Spleen (tissue), 11 donors: ENCODE results near the gene EYA2. TPM values are rescaled to one million over a fixed set of nuclear protein-coding genes. Genes with fewer than 3 reads are reported as not detected.

Experiments
- DNase-seq: peaks from one replicate; pipeline ENCODE4 v3.0.0-alpha.2; 2020
- H3K27ac ChIP-seq, 8 donors: fragments of 200-600 bp; sonication (generic) in 7 of 8; 1 replicate in 4 of 8; 2 replicates in 4 of 8; pipeline versions ENCODE4 v1.5.0 to v1.8.0; 2016 to 2021; ENCODE audit warnings: inconsistent platforms in 4 of 8, mild to moderate bottlenecking in 4 of 8, moderate library complexity in 1 of 8
- H3K27me3 ChIP-seq, 7 donors: fragments of 200-600 bp; sonication (generic) in 6 of 7; replicated peaks in 1 of 7; 1 replicate in 4 of 7; 2 replicates in 3 of 7; pipeline versions ENCODE4 v1.5.0 to v1.8.0; 2016 to 2021; ENCODE audit warnings: inconsistent platforms in 3 of 7, mild to moderate bottlenecking in 1 of 7
- H3K36me3 ChIP-seq, 6 donors: fragments of 200-600 bp; sonication (generic) in 5 of 6; 1 replicate in 4 of 6; 2 replicates in 2 of 6; pipeline versions ENCODE4 v1.5.0 to v1.8.0; 2016 to 2021; ENCODE audit warnings: inconsistent platforms in 2 of 6
- H3K4me1 ChIP-seq, 6 donors: fragments of 200-600 bp; sonication (generic) in 5 of 6; 1 replicate in 3 of 6; 2 replicates in 3 of 6; pipeline versions ENCODE4 v1.5.0 to v1.8.0; 2016 to 2021; ENCODE audit warnings: inconsistent platforms in 3 of 6
- H3K4me3 ChIP-seq, 8 donors: fragments of 200-600 bp; sonication (generic) in 7 of 8; 1 replicate in 4 of 8; 2 replicates in 4 of 8; pipeline versions ENCODE4 v1.5.0 to v1.8.0; 2016 to 2021; ENCODE audit warnings: inconsistent platforms in 4 of 8, mild to moderate bottlenecking in 4 of 8, moderate library complexity in 2 of 8
- H3K9me3 ChIP-seq, 8 donors: fragments of 200-600 bp; sonication (generic) in 7 of 8; 1 replicate in 4 of 8; 2 replicates in 4 of 8; pipeline versions ENCODE4 v1.5.0 to v1.8.0; 2016 to 2021; ENCODE audit warnings: inconsistent platforms in 4 of 8
- CTCF ChIP-seq, 11 experiments: fragments of 200-600 bp in 7 of 11; fragments of 450-650 bp in 4 of 11; sonication (generic) in 4 of 11; IDR thresholded peaks in 8 of 11; conservative IDR thresholded peaks in 3 of 11; 1 replicate in 7 of 11; 2 replicates in 4 of 11; pipeline versions ENCODE4 v1.4.0 to v1.8.0; 2016 to 2021; ENCODE audit warnings: antibody characterized with exemption in 11 of 11, inconsistent platforms in 4 of 11, mild to moderate bottlenecking in 1 of 11
- POLR2A ChIP-seq, 3 donors: fragments of 450-650 bp; IDR thresholded peaks; one replicate each; pipeline ENCODE4 v1.5.1; 2017; ENCODE audit warnings: antibody characterized with exemption in 3 of 3, mild to moderate bottlenecking in 1 of 3
- POLR2AphosphoS5 ChIP-seq, 3 donors: sonication (generic); formaldehyde crosslinking; IDR thresholded peaks; one replicate each; pipeline ENCODE4 v1.5.1; 2017; ENCODE audit warnings: antibody characterized with exemption in 3 of 3
- WGBS, 5 donors: extraction: QIAGEN DNeasy Blood & Tissue Kit in 3 of 5; methylation state at CpG; one replicate each; pipeline versions ENCODE4 v1.1.5 to v1.1.7; 2013 to 2018; 5-methylcytosine and 5-hydroxymethylcytosine counted together
- intact Hi-C: fragments of 100-400 bp; cut with DNase I; formaldehyde crosslinking; loops from one replicate; pipeline ENCODE4 v1.15.0; 2023; ENCODE audit warnings: low total_unique reads
- polyA plus RNA-seq, 3 donors: library from polyadenylated mRNA; stranded (reverse); fragments of 200-250 nt; gene quantifications; one replicate each; pipeline ENCODE4 v1.2.1, GENCODE V29; 2013
- total RNA-seq, 7 donors: library from RNA; depleted of rRNA in 3 of 7; stranded (reverse); fragments of >200 nt in 3 of 7; fragmentation: NEBNext Ultra II Directional in 4 of 7; extraction: Animal tissue kit (Norgen Biotek cat#: 25700) in 4 of 7; gene quantifications; one replicate each; pipeline versions ENCODE4 v1.1.0 to v1.2.1, GENCODE V29; 2016 to 2021
- donor health status: healthy with polysubstance abuse.
- donor health status: DM: no; HTN: no; CAD: no; lungs with moderate emphysema.
- donor health status: DM: no; HTN: no; CAD: no.
- donor health status: Bipolar disorder and iron deficiency.
- donor health status: healthy.
- donor health status: DM: no; HTN: no; CAD: no.
- donor health status: DM: yes; HTN: yes; CAD: no.

The EYA2 gene
- total and polyA plus RNA-seq, 10 donors, result 0.26 to 0.76 (median 0.51) TPM; not detected in 1

DNA sequence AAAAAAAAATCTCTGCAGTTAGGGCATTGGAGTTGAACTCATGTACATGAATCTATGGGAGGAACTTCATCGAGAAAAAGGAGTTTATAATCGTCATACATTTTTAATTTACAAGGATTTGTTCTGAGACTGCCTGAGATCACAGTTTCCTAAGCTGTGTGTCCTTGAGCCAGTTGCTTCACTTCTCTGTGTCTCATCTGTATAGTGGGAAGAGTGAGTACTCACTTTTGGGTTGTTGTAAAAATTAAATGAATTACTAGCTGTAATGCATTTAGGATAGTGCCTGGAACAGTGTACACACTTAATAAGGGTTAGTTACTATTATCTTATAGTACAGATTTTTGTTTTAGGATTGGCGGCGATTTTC is 42.5 kb downstream of the EYA2 start:
- Histone ChIP-seq H3K27me3 (peaks cover 0 to 26% (median 0%) of the 10 kb centered on the region in 7 donors), H3K4me1 (no peaks in the 10 kb centered on the region), H3K36me3 (no peaks in the 10 kb centered on the region), H3K4me3 (no peak overlapping the region), H3K9me3 (no peaks in the 10 kb centered on the region), H3K27ac (no peak overlapping the region)
- no peak for DNase-seq
- TF ChIP-seq CTCF (IDR thresholded peaks at IDR 0.05 in 8 of 11, conservative IDR thresholded peaks at IDR 0.05 in 3 of 11) (no peak), POLR2A (IDR thresholded peaks at IDR 0.05) (no peak), POLR2AphosphoS5 (IDR thresholded peaks at IDR 0.05) (no peak)
- intact Hi-C loops, result no loop called here
- 79 to 88% (median 82%) methylated on average over 4 of the region's 4 CpGs for WGBS, 5 donors

- Histone ChIP-seq H3K27me3 (peaks cover 0 to 21% (median 0%) of the 10 kb centered on the region in 7 donors), H3K9me3 (no peaks in the 10 kb centered on the region), H3K4me1 (no peaks in the 10 kb centered on the region), H3K36me3 (no peaks in the 10 kb centered on the region), H3K27ac (no peak overlapping the region), H3K4me3 (no peak overlapping the region)
- 78 to 88% (median 82%) methylated on average over 7 of the region's 7 CpGs for WGBS, 5 donors
- intact Hi-C loops, result no loop called here
- no peak for DNase-seq
- TF ChIP-seq POLR2A (IDR thresholded peaks at IDR 0.05) (no peak), POLR2AphosphoS5 (IDR thresholded peaks at IDR 0.05) (no peak), CTCF (IDR thresholded peaks at IDR 0.05 in 8 of 11, conservative IDR thresholded peaks at IDR 0.05 in 3 of 11) (no peak)
Observed at GRCh38 chr20:46937533-46938226, 43.0 kb downstream of the EYA2 start.

- intact Hi-C loops, result no loop called here
- Histone ChIP-seq H3K27ac (no peak overlapping the region), H3K9me3 (no peaks in the 10 kb centered on the region), H3K36me3 (no peaks in the 10 kb centered on the region), H3K27me3 (peaks cover 0 to 23% (median 0%) of the 10 kb centered on the region in 7 donors), H3K4me3 (no peak overlapping the region), H3K4me1 (no peaks in the 10 kb centered on the region)
- 50 to 75% (median 67%) methylated on average over 1 of the region's 1 CpG for WGBS, 5 donors
- no peak for DNase-seq
- TF ChIP-seq POLR2AphosphoS5 (IDR thresholded peaks at IDR 0.05), result no peak
- TF ChIP-seq POLR2A (IDR thresholded peaks at IDR 0.05), result no peak
- TF ChIP-seq CTCF (IDR thresholded peaks at IDR 0.05 in 8 of 11, conservative IDR thresholded peaks at IDR 0.05 in 3 of 11), result no peak
Observed at GRCh38 chr20:46938434-46938833, 43.8 kb downstream of the EYA2 start.

GRCh38 chr20:46939031-46939965 is 44.7 kb downstream of the EYA2 start:
- WGBS, 5 donors, result 40 to 73% (median 53%) methylated on average over 3 of the region's 3 CpGs
- TF ChIP-seq POLR2A (IDR thresholded peaks at IDR 0.05), result no peak
- TF ChIP-seq CTCF (IDR thresholded peaks at IDR 0.05 in 8 of 11, conservative IDR thresholded peaks at IDR 0.05 in 3 of 11), result no peak
- no peak for TF ChIP-seq POLR2AphosphoS5 (IDR thresholded peaks at IDR 0.05)
- intact Hi-C loops, result no loop called here

More at GRCh38 chr20:46939031-46939965, 44.7 kb downstream of the EYA2 start:
- Histone ChIP-seq H3K27me3 (peaks cover 0 to 26% (median 0%) of the 10 kb centered on the region in 7 donors), H3K4me3 (no peak overlapping the region), H3K36me3 (no peaks in the 10 kb centered on the region), H3K9me3 (no peaks in the 10 kb centered on the region), H3K27ac (no peak overlapping the region), H3K4me1 (no peaks in the 10 kb centered on the region)
- DNase-seq, result no peak
